HepG2 (cell line): ENCODE data around the gene SLN. TPM values are rescaled to one million over a fixed set of nuclear protein-coding genes. Genes with fewer than 3 reads are reported as not detected.

Experiments used
- ATAC-seq: fragments of 200-7000 bp; cut with Tn5 transposase; 3 replicates; pipeline ENCODE4 v1.9.1; 2020; ENCODE audit warnings: mild to moderate bottlenecking, moderate library complexity
- BruUV-seq: library from RNA; stranded (reverse); fragments of 400-500 nt; replicated peaks from 2 replicates; lab custom pipeline; 2021; lab: Mats Ljungman, UMichigan
- CTCF ChIA-PET: fragments of 300-600 bp; formaldehyde crosslinking; extraction: SDS; loops from one replicate; lab custom pipeline; 2021; ENCODE audit warnings: low total read pairs, inconsistent platforms, low intra/inter-chr PET ratio; lab: Yijun Ruan, JAX
- POLR2A ChIA-PET: fragments of 350-600 bp; sonication (Branson Sonifier 250); formaldehyde crosslinking; loops from one replicate; lab custom pipeline; 2020; ENCODE audit warnings: antibody characterized with exemption, inconsistent platforms; lab: Yijun Ruan, JAX
- DNase-seq: peaks from one replicate; pipeline ENCODE4 v3.0.0-alpha.2; 2015; ENCODE audit warnings: low spot score
- FAIRE-seq: peaks from 3 replicates; lab custom pipeline; 2011; peaks lifted over from hg19 to GRCh38; lab: Jason Lieb, UNC
- H2AFZ ChIP-seq: one replicate; pipeline ENCODE4 v1.6.1; 2011; ENCODE audit warnings: low read length, inconsistent platforms
- H3K27ac ChIP-seq: fragments of 300-600 bp; 3 replicates; pipeline ENCODE4 v1.8.0; 2011; ENCODE audit warnings: mixed run types, mild to moderate bottlenecking, mixed read lengths, low read length, inconsistent platforms; ENCODE audit not compliant: insufficient read depth; ENCODE audit errors: extremely low read length
- H3K27me3 ChIP-seq, 2 experiments: fragments of 200-600 bp in 1 of 2; 2 replicates in 1 of 2; 3 replicates in 1 of 2; pipeline versions ENCODE4 v1.6.0 to v1.8.0; 2011; ENCODE audit warnings: low read length in 2 of 2, mild to moderate bottlenecking in 2 of 2, moderate library complexity in 2 of 2, inconsistent platforms in 1 of 2; ENCODE audit not compliant: insufficient read depth in 2 of 2, control insufficient read depth in 1 of 2
- H3K36me3 ChIP-seq, 2 experiments: fragments of 200-600 bp in 1 of 2; replicated peaks in 1 of 2; 2 replicates in 1 of 2; 3 replicates in 1 of 2; pipeline versions ENCODE4 v1.5.1 to v1.8.0; 2011; ENCODE audit warnings: low read length in 2 of 2, inconsistent platforms in 1 of 2; ENCODE audit not compliant: insufficient read depth in 2 of 2, control insufficient read depth in 1 of 2
- H3K4me1 ChIP-seq: 2 replicates; pipeline ENCODE4 v1.5.1; 2012; ENCODE audit warnings: low read length, inconsistent platforms; ENCODE audit not compliant: insufficient read depth
- H3K4me2 ChIP-seq: 2 replicates; pipeline ENCODE4 v1.6.0; 2011; ENCODE audit warnings: low read depth, low read length, inconsistent platforms
- H3K4me3 ChIP-seq, 3 experiments: fragments of 200-600 bp in 1 of 3; sonication (generic), shearing (Covaris generic) in 1 of 3; replicated peaks in 1 of 3; 2 replicates each; pipeline ENCODE4 v1.5.1; 2011 to 2016; ENCODE audit warnings: low read length in 3 of 3, inconsistent platforms in 2 of 3, low read depth in 2 of 3, mild to moderate bottlenecking in 2 of 3, control low read depth in 1 of 3, mixed read lengths in 1 of 3; ENCODE audit not compliant: insufficient read depth in 1 of 3
- H3K79me2 ChIP-seq: one replicate; pipeline ENCODE4 v1.6.1; 2011; ENCODE audit warnings: low read length, inconsistent platforms; ENCODE audit not compliant: insufficient read depth
- H3K9ac ChIP-seq: 2 replicates; pipeline ENCODE4 v1.6.0; 2011; ENCODE audit warnings: mild to moderate bottlenecking, low read depth, low read length, inconsistent platforms; ENCODE audit not compliant: insufficient read depth
- H3K9me3 ChIP-seq: 2 replicates; pipeline ENCODE4 v1.5.1; 2012; ENCODE audit warnings: mild to moderate bottlenecking, low read length
- H4K20me1 ChIP-seq: 2 replicates; pipeline ENCODE4 v1.6.0; 2011; ENCODE audit warnings: inconsistent platforms, mild to moderate bottlenecking, low read length, moderate library complexity; ENCODE audit not compliant: insufficient read depth
- CEBPG ChIP-seq: IDR thresholded peaks from 2 replicates; pipeline ENCODE4 v1.6.1; 2016
- HES4 ChIP-seq: sonication (generic); formaldehyde crosslinking; IDR thresholded peaks from 2 replicates; pipeline ENCODE4 v1.9.0; 2021; ENCODE audit warnings: mild to moderate bottlenecking, missing genetic modification reagents, borderline replicate concordance
- HOXA7 ChIP-seq: sonication (generic); formaldehyde crosslinking; IDR thresholded peaks from 2 replicates; pipeline ENCODE4 v1.8.1; 2022; ENCODE audit warnings: mild to moderate bottlenecking, missing genetic modification reagents, moderate library complexity
- NAIF1 ChIP-seq: sonication (generic); formaldehyde crosslinking; IDR thresholded peaks from 2 replicates; pipeline ENCODE4 v1.5.0; 2020; ENCODE audit warnings: mild to moderate bottlenecking, missing genetic modification reagents, borderline replicate concordance
- PRPF4 ChIP-seq: fragments of 200-400 bp; formaldehyde crosslinking; IDR thresholded peaks from 2 replicates; pipeline ENCODE4 v1.6.1; 2016; ENCODE audit warnings: low read length, low read depth; ENCODE audit not compliant: poor library complexity, severe bottlenecking
- SIX1 ChIP-seq: sonication (generic); formaldehyde crosslinking; IDR thresholded peaks from 2 replicates; pipeline ENCODE4 v1.4.0; 2020; ENCODE audit warnings: missing genetic modification reagents, borderline replicate concordance
- TAF1 ChIP-seq: sonication (generic); formaldehyde crosslinking; IDR thresholded peaks from 2 replicates; pipeline ENCODE4 v1.4.0; 2020; ENCODE audit warnings: missing genetic modification reagents
- ZNF180 ChIP-seq: sonication (generic); formaldehyde crosslinking; IDR thresholded peaks from 2 replicates; pipeline ENCODE4 v1.4.0; 2020; ENCODE audit warnings: low read depth, missing genetic modification reagents, borderline replicate concordance
- ZNF232 ChIP-seq: sonication (generic); formaldehyde crosslinking; IDR thresholded peaks from 2 replicates; pipeline ENCODE4 v1.4.0; 2020; ENCODE audit warnings: missing genetic modification reagents, borderline replicate concordance
- ZNF567 ChIP-seq: sonication (generic); formaldehyde crosslinking; IDR thresholded peaks from 2 replicates; pipeline ENCODE4 v1.8.1; 2023; ENCODE audit warnings: mild to moderate bottlenecking, missing genetic modification reagents, borderline replicate concordance
- ZNF598 ChIP-seq: sonication (generic); formaldehyde crosslinking; IDR thresholded peaks from 2 replicates; pipeline ENCODE4 v1.5.1; 2020; ENCODE audit warnings: mild to moderate bottlenecking, missing genetic modification reagents, borderline replicate concordance
- ZNF772 ChIP-seq: sonication (generic); formaldehyde crosslinking; IDR thresholded peaks from 2 replicates; pipeline ENCODE4 v1.5.0; 2020; ENCODE audit warnings: mild to moderate bottlenecking, missing genetic modification reagents
- ZNF790 ChIP-seq: sonication (generic); formaldehyde crosslinking; IDR thresholded peaks from 2 replicates; pipeline ENCODE4 v1.8.0; 2022; ENCODE audit warnings: missing genetic modification reagents, mild to moderate bottlenecking, borderline replicate concordance
- ZNF878 ChIP-seq: sonication (generic); formaldehyde crosslinking; IDR thresholded peaks from 2 replicates; pipeline ENCODE4 v1.8.1; 2023; ENCODE audit warnings: mild to moderate bottlenecking, missing genetic modification reagents, moderate library complexity
- WGBS: methylation state at CpG from one replicate; pipeline ENCODE4 v1.1.6; 2017; ENCODE audit warnings: low lambda C conversion rate; 5-methylcytosine and 5-hydroxymethylcytosine counted together
- in situ Hi-C: cut with HindIII; loops from 2 replicates; pipeline ENCODE4 v1.10.0; 2017; ENCODE audit warnings: low pct_unique_long_range_greater_than_20kb; ENCODE audit not compliant: extremely low pct_ligation_motif_present
- intact Hi-C: fragments of 100-400 bp; cut with micrococcal nuclease; formaldehyde crosslinking; loops from one replicate; pipeline ENCODE4 v1.10.0; 2022; ENCODE audit not compliant: unreplicated experiment
- polyA plus RNA-seq, 8 experiments: library from polyadenylated mRNA; depleted of rRNA in 3 of 8; stranded (reverse) in 7 of 8; unstranded in 1 of 8; fragments of >200 nt; fragmentation: Illumina TruSeq in 4 of 8; extraction: Trizol in 4 of 8; gene quantifications; 2 replicates each; pipeline versions ENCODE4 v1.2.1 to v1.2.3, GENCODE V29; 2011 to 2016; ENCODE audit warnings: low read depth in 4 of 8, missing spikeins in 1 of 8, mixed read lengths in 1 of 8; ENCODE audit not compliant: insufficient read depth in 1 of 8
- total RNA-seq, 5 experiments: library from RNA; depleted of rRNA; stranded (reverse); fragments of >200 nt; fragmentation: Illumina TruSeq; extraction: Trizol; gene quantifications; 2 replicates each; pipeline ENCODE4 v1.2.3, GENCODE V29; 2016; ENCODE audit warnings: low read depth in 1 of 5
- TF ChIP-seq, protein P1 (sequence below): sonication (generic); formaldehyde crosslinking; IDR thresholded peaks from 2 replicates; pipeline ENCODE4 v1.4.0; 2020; ENCODE audit warnings: mild to moderate bottlenecking, missing genetic modification reagents

The SLN gene
- total and polyA plus RNA-seq, 2 of the 13 experiments (the other 11 are each of a cell fraction or from before 2014, with no cell fraction given), result not detected

DNA sequence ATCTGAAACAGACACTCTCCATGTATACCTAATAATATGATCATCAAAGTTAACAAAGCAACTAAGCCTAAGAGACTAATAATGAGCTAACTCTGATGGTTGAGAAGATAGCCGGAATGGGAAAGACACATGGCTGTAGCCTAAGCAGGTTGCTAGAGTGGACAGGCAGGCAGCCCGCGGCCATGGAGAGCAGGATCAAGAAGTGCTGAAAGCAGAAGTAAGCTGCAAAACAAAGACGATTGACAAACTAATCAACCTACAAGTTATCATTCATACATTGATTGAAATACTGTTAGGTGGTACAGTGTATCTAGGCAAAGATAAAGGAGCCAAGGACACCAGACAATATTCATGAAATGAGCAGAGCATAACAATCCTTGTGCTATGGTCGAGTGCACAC lies 29.3 kb downstream of the SLN start:
- ChIA-PET CTCF (no interaction called here), POLR2A (no interaction called here)
- H3K27ac ChIP-seq, result no peak overlapping the region
- no peaks in the 10 kb centered on the region for H3K79me2 ChIP-seq
- no peak for TF ChIP-seq ZNF790
- no peak for TF ChIP-seq ZNF598
- TF ChIP-seq NAIF1 (CRISPR knock-in tag), result no peak
- TF ChIP-seq SIX1 (CRISPR knock-in tag), result no peak
- TF ChIP-seq CEBPG (CRISPR knock-in tag), result no peak
- TF ChIP-seq ZNF567, result no peak
- TF ChIP-seq PRPF4, result no peak
- no peak for TF ChIP-seq HOXA7
- no peak for TF ChIP-seq ZNF878 (CRISPR knock-in tag)
- TF ChIP-seq ZNF180 (CRISPR knock-in tag), result no peak
- in situ Hi-C loops (no loop called here), intact Hi-C loops (no loop called here)
- DNase-seq, result no peak
- peaks cover 0 to 4% of the 10 kb centered on the region in 2 experiments; a peak in 1 of 5 replicates for H3K27me3 ChIP-seq
- H3K4me1 ChIP-seq, result no peaks in the 10 kb centered on the region
- no peaks in the 10 kb centered on the region for H3K36me3 ChIP-seq
- BruUV-seq, result no TSS peak
- no peak overlapping the region for H2AFZ ChIP-seq
- no peak overlapping the region for H3K4me2 ChIP-seq
- no peak overlapping the region for H3K9ac ChIP-seq
- 8% methylated on average over 5 of the region's 5 CpGs for WGBS
- no peak overlapping the region for H3K4me3 ChIP-seq
- no peak for ATAC-seq
- no peaks in the 10 kb centered on the region for H4K20me1 ChIP-seq
- no peak for FAIRE-seq
- H3K9me3 ChIP-seq, result no peaks in the 10 kb centered on the region

DNA sequence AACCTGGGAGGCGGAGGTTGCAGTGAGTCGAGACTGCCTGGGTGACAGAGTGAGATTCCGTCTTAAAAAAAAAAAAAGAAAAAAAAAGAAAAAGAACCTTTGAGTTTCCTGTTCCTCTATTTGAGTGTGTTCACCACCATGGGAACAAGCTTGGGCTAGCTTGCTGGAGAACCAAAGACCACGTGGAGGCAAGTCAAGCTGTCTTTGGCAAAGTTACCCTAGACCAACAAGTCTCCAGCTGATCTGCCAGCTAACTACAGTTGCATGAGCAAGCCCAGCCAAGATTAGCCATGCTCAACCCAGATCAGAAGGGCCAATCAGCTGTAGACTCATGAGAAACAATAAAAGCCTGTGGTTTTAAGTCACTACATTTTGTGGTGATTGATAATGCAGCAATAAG lies 29.7 kb downstream of the SLN start:
- in situ Hi-C loops, result no loop called here
- no peak for ATAC-seq

More for the DNA sequence above, 29.7 kb downstream of the SLN start:
- 6% methylated on average over 4 of the region's 4 CpGs for WGBS
- H3K4me1 ChIP-seq, result no peaks in the 10 kb centered on the region
- ChIA-PET POLR2A (no interaction called here), CTCF (no interaction called here)
- BruUV-seq, result no TSS peak
- DNase-seq (no peak), FAIRE-seq (no peak)
- H2AFZ ChIP-seq, result no peak overlapping the region
- no peaks in the 10 kb centered on the region for H3K79me2 ChIP-seq
- peaks cover 0 to 4% of the 10 kb centered on the region in 2 experiments; a peak in 1 of 5 replicates for H3K27me3 ChIP-seq
- H3K9ac ChIP-seq, result no peak overlapping the region
- no peaks in the 10 kb centered on the region for H4K20me1 ChIP-seq
- H3K36me3 ChIP-seq, result no peaks in the 10 kb centered on the region
- H3K4me3 ChIP-seq, result no peak overlapping the region
- TF ChIP-seq ZNF232 (CRISPR knock-in tag) (no peak), TAF1 (CRISPR knock-in tag) (no peak), HES4 (no peak), ZNF772 (no peak)
- TF ChIP-seq, protein P1, sequence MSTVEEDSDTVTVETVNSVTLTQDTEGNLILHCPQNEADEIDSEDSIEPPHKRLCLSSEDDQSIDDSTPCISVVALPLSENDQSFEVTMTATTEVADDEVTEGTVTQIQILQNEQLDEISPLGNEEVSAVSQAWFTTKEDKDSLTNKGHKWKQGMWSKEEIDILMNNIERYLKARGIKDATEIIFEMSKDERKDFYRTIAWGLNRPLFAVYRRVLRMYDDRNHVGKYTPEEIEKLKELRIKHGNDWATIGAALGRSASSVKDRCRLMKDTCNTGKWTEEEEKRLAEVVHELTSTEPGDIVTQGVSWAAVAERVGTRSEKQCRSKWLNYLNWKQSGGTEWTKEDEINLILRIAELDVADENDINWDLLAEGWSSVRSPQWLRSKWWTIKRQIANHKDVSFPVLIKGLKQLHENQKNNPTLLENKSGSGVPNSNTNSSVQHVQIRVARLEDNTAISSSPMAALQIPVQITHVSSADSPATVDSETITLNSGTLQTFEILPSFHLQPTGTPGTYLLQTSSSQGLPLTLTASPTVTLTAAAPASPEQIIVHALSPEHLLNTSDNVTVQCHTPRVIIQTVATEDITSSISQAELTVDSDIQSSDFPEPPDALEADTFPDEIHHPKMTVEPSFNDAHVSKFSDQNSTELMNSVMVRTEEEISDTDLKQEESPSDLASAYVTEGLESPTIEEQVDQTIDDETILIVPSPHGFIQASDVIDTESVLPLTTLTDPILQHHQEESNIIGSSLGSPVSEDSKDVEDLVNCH (CRISPR knock-in tag), result no peak
- TF ChIP-seq, all 625 proteins: peak for 0
- no peaks in the 10 kb centered on the region for H3K9me3 ChIP-seq
- intact Hi-C loops, result no loop called here
- no peak overlapping the region for H3K4me2 ChIP-seq
- no peak overlapping the region for H3K27ac ChIP-seq
